Stimulated activated CD4-positive, alpha-beta T cell treated with anti-CD3 and anti-CD28 coated beads, Interleukin-2, amount 100 ng/mL, for 24 hours (primary cell): ENCODE results near the gene NFS1.

ENCODE experiments used
- DNase-seq, 2 donors: peaks; one replicate each; pipeline ENCODE4 v3.0.0-alpha.2; 2020

NFS1 gene

DNA sequence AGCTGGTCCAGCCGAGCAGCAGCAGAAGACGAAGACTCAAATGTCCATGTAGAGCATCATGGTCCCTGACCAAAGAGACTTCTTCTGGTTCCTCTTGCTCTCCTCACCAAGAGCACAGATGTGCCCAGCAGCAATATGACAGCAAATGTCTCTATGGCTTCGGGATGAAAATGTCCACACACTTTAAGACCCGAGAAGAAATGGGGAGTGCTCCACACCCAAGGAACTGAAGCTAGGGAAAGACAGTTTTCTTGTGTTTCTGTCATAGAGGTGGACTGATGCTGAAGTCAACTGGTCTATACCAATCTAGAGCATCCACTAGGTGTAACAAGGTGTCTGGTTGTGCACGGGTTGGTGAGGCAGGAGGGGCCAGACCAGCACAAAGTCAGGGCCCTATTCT is 29.9 kb downstream of the NFS1 start:
- DNase-seq, result no peak

DNA sequence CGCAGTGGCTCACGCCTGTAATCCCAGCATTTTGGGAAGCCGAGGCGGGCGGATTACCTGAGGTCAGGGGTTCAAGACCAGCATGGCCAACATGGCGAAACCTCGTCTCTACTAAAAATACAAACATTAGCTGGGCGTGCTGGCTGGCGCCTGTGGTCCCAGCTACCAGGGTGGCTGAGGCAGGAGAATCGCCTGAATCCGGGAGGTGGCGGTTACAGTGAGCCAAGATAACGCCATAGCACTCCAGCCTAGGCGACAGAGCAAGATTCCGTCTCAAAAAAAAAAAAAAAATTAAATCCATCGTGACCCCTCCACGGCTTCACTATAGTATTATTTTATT is 33.2 kb downstream of the NFS1 start:
- DNase-seq, result no peak

DNA sequence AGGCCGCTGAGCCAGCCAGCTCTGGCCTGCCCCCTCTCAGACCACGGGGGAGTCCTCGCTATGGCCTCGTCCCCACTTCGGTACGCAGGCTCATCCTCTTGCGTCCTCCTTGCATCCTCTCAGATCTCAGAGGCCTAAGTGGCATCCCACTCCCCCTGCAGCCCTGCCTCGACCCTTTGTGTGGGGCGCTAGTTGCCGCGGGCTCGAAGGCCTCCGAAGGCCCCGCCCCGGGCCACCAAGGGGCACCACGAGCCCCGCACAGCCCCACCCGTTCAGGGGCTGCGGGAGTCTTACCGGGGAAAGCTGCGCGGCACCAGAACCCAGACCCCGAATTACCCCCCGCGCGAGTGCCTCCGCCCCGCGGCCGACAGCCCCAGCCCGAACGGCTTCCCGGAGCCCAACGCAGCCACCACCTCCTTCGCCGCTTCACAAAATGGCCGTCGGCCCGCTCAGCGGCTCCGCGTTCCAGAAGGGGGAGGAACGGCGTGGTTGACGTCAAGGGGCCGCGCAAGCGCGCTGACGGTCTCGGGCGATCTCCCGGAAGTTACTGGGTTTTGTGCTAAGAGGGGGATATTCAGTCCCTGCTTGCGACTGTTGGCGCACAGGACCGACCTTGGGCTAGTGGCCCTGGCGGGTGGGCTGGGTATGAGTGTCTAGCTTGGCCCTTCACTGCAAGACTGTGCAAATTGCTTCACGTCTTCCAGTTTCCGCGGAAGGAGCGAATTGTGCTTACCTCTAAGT is 34.5 kb downstream of the NFS1 start, which contains the start of the genes CPNE1 and RBM12:
Gene CPNE1, minus strand, starts transcription at position 435 of the 741 bp plus-strand sequence. CDS start 31,977 bp downstream, outside the sequence.
Gene RBM12, minus strand, starts transcription at position 435 of the 741 bp plus-strand sequence. CDS start 9,578 bp downstream, outside the sequence.
- peak; percentile 92 for DNase-seq

DNA sequence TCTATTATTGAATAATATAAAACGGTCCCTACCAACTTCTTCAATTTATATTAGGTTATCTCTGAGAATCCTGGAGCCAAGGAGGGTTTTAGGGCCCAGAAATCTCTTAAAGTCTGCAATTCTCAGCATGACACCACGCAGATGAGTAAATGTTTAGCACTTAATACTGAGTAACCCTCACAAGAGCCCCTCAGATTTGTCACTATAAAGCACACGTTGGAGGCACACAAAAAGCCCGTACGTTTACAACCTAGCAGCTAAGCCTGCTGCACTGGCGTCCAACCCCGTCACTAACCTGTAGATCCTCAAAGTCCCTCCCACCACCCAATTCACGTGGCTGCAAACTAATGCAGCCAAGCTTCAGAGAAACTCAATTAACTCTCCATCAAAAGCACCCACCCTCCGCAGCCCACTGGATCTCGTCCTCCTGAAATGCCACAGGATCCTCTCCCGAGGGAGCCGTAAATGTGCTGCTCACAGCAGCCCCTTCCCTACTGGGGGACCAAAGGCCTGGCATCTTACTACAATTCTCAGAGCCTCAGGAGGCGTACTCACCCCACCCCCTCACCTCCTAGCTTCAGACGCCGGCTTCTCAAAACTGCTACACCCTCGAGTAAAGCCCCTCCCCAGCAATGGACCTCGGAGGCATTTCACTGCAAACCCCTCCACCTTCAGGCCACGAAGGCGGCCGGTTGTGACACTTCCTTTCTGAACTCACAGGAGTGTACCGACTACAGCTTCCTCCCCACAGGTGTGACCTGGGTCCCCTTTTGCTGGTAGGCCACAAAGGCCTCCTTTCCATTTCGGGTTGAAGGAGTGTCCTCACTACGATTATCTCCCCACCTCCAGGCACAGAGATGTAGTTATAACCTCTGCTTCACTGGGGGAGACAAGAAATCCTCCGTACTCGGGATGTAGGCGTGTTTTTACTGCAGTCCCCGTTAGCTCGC is 35.4 kb downstream of the NFS1 start:
- peak; percentile 51 to 65 for DNase-seq

DNA sequence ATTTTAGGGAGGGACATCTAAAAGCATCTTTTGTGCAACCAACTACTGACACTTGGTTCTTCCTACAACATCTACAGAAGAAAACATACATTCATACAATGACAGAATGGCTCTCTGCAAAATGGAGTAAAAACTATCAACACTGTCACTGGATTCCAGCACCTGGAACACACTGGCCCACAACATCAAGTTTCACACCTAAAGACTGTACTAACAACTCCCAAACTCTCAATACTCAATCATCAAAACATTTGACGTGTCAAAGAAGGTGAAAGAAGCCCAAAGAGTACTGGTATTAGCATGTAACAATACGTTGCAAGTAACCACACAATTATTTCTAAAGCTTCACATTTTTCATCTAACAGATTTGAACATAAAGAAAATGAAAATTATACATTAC is 36.6 kb downstream of the NFS1 start:
- no peak for DNase-seq

DNA sequence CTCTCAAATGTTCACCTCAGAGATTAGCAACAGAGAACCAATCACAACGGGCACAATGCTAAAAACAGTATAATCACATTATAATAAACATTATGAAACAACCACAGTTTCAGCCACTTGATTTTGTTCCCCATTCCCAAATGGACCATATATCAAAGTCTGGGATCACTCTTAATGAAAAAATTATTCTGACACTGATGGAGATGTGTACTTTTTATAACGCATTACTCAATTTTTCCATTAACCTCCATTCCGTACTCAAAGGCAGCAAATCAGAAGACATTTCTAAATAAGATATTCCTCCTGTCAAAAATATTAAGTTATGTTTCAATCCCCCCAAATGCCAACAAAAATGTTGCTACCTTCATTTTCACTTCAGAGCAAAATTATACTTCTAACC is 37.2 kb downstream of the NFS1 start:
- DNase-seq, result no peak

DNA sequence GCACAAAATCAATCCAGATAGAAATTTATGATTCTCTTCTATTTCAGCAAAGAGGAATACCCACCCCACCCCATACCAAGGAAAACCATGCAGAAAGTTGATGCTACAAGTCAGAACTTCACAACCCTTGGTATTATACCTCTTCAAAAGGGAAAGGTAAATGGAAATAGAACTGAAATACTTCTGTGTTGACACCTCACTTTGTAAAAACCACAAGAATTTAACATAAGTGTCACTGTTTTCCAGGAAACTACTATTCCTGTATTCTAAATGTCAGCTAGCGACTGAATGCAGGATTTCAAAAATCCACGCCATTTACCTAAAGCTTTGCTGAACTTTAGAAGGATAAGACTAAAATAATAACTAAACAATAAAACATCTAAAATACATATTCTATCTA is 38.1 kb downstream of the NFS1 start:
- no peak for DNase-seq

DNA sequence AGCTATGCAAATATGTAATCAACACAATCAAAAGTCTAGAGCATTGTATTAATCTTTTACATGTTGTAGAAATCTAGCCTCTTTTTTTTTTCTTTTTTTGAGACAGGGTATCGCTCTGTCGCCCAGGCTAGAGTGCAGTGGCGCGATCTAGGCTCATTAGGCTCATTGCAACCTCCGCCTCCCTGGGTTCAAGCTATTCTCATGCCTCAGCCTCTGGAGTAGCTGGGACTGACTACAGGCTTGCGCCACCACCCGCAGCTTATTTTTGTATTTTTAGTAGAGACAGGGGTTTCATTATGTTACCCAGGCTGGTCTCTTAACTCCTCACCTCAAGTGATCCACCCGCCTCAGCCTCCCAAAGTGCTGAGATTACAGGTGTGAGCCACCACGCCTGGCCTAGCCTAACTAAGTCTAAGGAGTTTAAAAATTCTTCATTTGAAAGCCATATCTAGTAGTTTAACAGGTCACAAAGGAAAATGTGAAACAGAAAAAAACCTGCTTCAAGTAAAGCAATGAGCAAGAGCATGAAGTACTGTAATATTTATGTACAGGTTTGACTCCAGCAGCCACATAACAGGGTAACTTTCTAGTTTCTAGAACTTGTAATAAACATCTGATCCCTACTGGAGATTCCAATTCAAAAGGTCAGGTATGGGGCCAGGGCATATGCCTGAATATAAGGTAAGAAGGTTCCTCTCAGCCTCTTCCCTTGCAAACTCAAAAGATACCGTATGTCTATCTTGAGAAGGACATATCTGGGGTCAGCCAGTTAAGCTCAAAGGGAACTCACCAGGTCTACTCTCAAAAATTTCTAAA is 38.8 kb downstream of the NFS1 start:
- peak; percentile 34 to 40 for DNase-seq

DNA sequence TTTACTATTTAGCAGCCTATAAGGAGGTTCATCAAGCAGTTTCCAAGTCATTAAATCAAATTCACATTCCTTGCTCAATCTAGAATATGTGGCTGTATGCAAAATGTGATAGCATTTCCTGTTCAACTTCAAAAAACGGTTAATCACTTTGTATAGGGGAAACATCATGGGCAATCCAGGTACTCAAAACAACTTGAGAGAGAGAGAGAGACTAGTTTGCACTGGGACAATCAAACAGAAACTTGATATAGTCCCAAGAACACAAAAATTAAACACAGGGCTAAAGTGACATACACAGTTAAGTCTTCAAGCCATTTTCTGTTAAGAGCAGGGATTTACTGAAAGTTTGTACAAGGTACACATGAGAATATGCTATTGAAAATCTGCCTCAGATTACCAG is 41.9 kb downstream of the NFS1 start:
- DNase-seq, result no peak

DNA sequence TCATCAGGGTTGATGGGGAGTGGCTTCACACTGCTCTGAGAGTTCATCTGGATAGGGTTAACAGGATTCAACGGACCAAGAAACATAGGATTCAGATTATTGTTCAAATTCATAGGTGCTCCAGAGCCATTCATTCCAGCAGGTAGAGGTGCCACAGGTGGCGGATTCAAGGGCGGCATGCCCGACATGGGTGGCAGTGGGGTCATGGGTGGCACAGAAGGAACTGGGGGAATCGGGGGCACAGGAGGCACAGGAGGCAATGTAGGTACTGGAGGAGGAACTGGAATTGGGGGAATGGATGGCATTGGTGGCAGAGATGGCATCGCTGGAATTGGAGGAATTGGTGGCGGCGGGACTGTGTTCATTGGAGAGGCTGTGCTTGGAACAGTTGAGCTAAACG is 44.7 kb downstream of the NFS1 start:
- no peak for DNase-seq

DNA sequence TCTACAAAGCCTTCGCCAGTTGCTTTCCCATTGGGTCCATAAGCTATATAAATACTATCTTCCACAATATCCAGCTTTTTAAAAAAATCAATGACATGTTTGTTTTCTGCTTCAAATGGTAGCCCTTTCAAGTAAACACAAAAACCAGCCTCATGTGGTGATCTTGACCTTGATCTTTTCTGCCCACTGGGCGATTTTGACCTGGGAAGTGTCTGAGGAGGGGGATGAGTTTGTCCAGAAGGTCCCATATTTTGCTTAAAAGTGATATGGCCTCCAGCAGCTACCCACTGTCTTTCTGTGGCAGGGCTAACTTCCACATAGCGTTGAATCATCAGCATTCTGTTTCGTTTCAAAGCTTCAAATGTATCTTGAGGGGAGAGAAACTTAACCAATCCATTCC is 45.3 kb downstream of the NFS1 start:
- no peak for DNase-seq

DNA sequence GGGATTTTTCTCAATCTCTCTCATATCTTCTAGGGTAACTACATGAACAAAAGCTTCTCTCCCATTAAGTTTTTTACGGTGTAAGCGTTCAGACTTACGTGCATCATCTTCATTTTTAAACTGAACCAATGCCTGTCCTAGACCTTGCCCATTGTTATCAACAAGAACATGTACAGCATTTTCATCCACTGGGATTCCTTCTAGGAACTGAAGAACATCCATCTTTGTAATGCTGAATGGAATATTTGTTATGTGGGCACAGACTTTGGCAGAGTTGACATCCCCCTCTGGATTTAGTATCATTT is 45.8 kb downstream of the NFS1 start:
- no peak for DNase-seq

DNA sequence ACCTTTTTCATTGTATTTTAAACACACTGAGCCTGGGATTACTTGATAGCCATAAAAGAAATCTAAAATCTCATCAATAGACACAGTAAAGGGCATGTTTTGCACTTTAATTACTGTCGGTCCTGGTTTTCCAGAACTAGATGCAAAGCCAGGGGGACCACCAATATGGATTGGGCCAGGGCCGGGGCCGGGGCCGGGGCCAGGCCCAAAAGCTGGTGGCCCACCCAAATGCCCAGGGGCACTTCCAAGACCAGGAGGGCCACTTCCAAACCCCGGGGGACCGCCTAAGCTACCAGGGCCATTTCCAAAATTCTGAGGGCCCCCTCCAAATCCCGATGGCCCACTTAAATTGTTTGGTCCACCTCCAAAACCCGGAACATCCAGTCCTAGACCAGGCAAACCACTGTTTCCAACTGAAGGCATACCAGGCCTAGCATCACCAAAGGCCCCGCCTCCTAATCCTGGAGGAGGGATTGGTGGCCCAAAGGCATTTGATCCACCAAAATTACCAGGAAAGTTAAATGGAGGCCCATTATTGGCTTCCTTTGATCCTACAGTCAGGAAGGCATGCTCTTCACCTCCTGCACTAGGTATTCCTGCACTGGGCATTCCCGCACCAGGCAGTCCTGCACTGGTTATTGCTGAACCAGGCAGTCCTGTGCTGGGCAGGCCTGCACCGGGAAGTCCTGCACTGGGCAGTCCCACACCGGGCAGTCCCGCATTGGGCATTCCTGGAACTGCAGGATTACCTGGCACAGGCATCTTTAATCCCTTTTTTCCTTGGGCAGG is 46.3 kb downstream of the NFS1 start:
- DNase-seq, result no peak

DNA sequence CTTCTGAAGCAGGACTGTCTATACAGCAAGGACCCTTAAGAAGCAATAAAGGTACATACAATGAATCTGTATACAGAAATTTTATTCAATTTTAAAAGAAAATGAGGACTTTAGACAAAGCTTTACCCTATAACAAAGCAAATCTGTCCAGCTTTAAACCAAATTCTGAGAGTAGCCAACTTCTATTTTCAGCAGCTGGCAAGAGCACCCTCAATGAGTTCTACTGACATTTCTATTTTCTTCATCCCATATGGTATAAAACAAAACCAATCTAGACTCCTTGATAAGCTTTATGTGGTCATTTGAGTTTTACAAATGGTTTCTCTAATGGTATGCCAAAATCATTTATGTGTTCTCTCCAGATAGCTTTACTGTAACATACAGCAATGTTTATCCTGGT is 47.2 kb downstream of the NFS1 start:
- no peak for DNase-seq

DNA sequence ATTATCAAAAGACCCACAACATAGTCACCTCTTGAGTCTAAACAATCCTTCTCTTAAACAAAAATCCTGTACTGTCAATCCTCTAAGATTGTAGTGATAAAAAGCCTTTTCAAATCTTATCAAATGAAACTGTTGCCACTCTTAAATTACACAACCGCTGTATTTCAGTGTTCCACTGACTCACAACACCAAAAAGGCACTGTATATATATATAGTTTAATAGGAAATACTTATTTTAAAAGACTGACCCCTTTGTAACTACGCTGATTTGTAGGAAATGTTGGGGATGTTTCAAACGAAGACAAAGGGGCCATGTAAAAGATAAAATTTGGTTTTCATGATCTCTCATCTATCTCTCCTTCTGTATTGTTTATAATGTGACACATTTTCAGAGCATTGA is 48.5 kb downstream of the NFS1 start:
- DNase-seq, result no peak

DNA sequence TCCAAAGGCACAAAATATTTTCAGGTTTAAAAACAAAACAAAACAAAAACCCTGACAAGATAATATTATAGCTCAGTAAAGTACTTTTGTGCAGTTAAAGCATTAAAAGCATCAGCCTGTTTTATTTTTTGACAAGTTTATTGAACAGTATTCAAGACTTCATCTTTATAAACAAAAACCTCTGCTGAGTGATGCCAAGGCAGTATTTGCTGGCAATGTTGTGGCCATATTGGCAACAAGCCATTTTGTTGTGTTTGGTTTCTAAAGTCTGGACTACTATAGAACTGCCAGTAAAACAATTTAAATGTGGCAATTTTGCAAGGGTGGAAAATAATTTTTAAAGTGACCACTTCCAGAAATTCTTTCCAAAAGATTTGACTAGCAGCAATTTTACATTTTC is 50.3 kb downstream of the NFS1 start:
- no peak for DNase-seq

DNA sequence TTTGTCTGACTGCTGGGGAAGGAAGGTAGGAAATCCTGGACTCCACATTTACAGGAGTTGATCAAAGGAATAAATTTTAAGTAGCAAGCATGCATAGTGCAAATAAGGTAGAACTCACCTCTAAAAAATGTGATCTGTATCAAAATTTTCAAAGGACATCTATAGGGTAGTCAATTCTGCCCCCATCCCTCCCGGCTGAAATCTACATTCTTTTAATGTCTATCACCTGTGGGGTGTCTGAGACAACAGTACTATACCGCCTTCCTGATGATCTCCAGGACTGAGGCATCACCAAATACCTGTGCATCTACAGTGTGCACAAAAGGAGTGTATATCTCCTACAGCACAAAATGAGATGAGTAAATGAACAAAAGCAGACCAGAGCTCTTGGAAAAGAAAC is 54.3 kb downstream of the NFS1 start:
- no peak for DNase-seq

DNA sequence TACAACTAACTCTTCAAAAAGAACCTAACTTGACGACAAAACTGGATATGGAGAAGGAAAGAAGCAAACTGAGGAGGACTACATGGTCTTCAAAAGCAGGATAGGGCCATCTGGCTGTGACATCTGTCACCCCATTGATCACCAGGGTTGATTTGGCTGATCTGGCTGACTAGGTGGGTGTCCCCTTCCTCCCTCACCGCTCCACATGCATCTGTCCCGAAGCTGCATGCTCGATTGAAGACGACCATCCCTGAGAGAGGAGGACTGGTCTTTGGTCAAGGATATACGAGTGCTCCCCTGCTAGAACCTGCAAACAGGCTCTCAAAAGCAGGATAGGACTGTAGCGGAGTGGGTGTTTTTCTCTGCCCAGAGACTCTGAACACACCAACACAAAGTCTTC is 56.1 kb downstream of the NFS1 start:
- no peak for DNase-seq

DNA sequence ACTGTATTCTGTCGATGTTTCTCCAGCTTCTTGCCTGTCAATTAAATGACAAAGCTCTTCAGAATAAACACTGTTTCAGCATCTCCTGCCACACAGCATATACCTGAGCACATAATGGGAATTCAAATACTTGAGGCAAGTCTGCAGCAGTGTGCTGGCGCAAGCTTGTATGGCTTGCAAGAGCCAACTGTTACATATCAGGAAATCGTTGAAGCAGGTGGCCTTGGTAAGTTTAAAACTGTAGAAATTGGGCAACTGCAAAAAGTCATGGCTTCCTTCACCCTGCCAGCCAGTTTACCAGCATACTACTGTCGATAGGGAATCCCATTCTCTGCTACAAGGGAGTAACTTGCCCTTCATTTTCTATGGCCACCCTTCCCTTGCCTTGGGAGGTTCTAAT is 57.4 kb downstream of the NFS1 start:
- no peak for DNase-seq

DNA sequence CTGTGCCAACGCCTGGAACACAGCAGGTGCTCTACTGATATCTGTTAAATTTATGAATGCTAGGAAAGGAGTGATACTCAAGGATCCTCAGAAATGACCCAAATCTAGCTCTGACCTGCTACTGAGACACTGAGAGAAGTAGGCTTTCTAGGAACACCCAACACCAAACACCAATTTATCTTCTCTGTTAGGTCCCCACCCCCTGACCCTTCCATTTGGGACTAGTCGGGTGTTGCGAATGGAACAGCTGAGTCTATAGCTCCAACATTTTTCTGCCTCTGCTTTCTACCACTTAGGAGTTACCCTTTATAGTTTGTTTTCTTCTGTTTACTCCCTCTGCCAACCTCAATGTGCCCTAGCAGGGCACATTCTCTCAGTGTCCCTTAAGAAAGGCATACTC is 58.4 kb downstream of the NFS1 start:
- no peak for DNase-seq

DNA sequence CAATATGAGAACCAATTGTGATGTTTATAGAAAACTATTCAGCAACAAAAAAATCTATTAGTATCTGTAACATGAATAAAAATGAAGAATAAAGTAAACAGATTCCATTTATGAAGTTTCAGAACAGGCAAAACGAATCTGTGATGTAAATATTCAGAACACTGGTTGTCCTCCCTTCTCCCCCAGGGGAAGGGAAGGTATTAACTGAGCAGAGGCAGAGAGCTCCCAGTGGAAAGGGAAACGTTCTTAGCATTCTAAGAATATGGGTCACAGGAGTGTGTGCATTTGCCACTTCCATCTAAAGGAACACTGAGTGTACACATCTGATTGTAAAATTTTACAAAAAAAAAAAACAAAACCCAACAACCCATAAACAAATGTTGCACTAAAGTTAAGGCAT is 60.4 kb downstream of the NFS1 start:
- DNase-seq, result no peak

DNA sequence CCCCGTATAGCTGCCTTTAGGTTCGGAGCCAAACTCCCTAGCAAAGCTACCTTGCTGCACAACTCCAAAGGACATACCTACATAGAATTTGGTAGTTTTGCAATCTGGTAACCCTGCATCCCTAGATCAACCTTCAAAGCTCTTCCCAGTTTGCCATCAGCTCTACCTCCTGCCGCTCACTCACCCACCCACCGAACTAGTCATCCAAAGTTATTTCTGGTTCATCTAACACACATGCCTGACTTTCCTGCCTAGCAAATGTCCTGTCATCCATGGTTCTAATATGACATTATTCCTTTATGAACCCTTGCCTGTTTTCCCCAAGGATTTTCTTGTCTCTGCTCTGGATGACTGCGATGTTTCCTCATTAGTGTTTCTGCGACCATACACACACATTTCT is 61.9 kb downstream of the NFS1 start:
- DNase-seq, result no peak

DNA sequence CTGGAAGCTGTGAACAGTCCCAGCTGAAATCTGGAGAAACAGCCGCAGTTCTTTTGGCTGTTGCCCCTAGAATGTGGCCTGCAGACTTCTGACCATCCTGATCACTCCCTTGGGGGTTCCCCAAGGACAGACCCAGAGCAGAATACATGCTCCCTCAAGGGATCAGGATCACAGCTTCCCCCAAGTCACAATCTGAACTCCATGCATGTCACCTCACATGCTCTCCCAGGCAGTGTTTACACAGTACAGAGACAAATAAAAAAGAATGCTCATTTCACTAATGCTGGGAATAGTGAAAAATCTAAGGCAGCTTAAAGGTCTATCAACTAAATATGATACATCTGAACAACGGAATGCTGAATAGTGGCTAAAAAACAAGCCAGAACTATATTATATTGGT is 63.1 kb downstream of the NFS1 start:
- no peak for DNase-seq
